Lower leg skin (tissue), 3 donors: Measurements from ENCODE around the gene ACYP1.

Source experiments
- CTCF ChIP-seq, 3 donors: fragments of 450-650 bp; IDR thresholded peaks; one replicate each; pipeline ENCODE4 v1.5.1; 2016; ENCODE audit warnings: antibody characterized with exemption in 3 of 3, mild to moderate bottlenecking in 3 of 3, moderate library complexity in 2 of 3
- POLR2A ChIP-seq, 2 donors: fragments of 450-650 bp; IDR thresholded peaks; one replicate each; pipeline ENCODE4 v1.6.1; 2016 to 2017; ENCODE audit warnings: antibody characterized with exemption in 2 of 2, mild to moderate bottlenecking in 1 of 2, moderate library complexity in 1 of 2

- TF ChIP-seq POLR2A (IDR thresholded peaks at IDR 0.05): no peak
- TF ChIP-seq CTCF (IDR thresholded peaks at IDR 0.05): no peak
These were observed 22.9 kb downstream of the ACYP1 start for GRCh38 chr14:75040959-75041358.
